H1 (cell line): ENCODE data around the gene PSORS1C2. TPM values are rescaled to one million over a fixed set of nuclear protein-coding genes. Genes with fewer than 3 reads are reported as not detected.

Source experiments
- USF2 ChIP-seq: IDR thresholded peaks from 2 replicates; pipeline ENCODE4 v1.6.1; 2011; ENCODE audit warnings: low read length, improper control_type of control experiment
- polyA plus RNA-seq, 7 experiments: library from polyadenylated mRNA; depleted of rRNA in 3 of 7; stranded (reverse) in 5 of 7; unstranded in 2 of 7; fragments of >200 nt in 5 of 7; fragments of 200-250 nt in 2 of 7; gene quantifications; 1 replicate in 5 of 7; 2 replicates in 1 of 7; 4 replicates in 1 of 7; pipeline versions ENCODE4 v1.2.1 to v1.2.3, GENCODE V29; 2011 to 2013; ENCODE audit warnings: missing spikeins in 2 of 7, mixed read lengths in 2 of 7
- total RNA-seq: library from RNA; stranded (reverse); fragmentation: NEBNext Ultra II Directional; extraction: Animal tissue kit (Norgen Biotek cat#: 25700); gene quantifications from 2 replicates; pipeline ENCODE4 v1.2.1, GENCODE V29; 2021

Gene PSORS1C2
- total and polyA plus RNA-seq, 2 of the 8 experiments (the other 6 are each of a cell fraction or from before 2014, with no cell fraction given): 0.11 TPM; not detected in 1

GRCh38 chr6:31171931-31172905, 33.4 kb upstream of the PSORS1C2 start (continued):
- no peak for TF ChIP-seq USF2
- TF ChIP-seq, all 59 proteins: peak for 25
